HUES48 (cell line): ENCODE data around the gene ZNF175.

Experiments
- H3K27ac ChIP-seq: one replicate; pipeline ENCODE4 v1.7.0; 2013; ENCODE audit warnings: low read depth, low read length, inconsistent platforms
- H3K27me3 ChIP-seq: 2 replicates; pipeline ENCODE4 v1.6.1; 2013; ENCODE audit warnings: mild to moderate bottlenecking, low read length; ENCODE audit not compliant: control insufficient read depth, insufficient read depth
- H3K36me3 ChIP-seq: 2 replicates; pipeline ENCODE4 v1.6.1; 2013; ENCODE audit warnings: low read length; ENCODE audit not compliant: control insufficient read depth, insufficient read depth
- H3K4me1 ChIP-seq: 2 replicates; pipeline ENCODE4 v1.6.1; 2013; ENCODE audit warnings: mild to moderate bottlenecking, low read length; ENCODE audit not compliant: control insufficient read depth, insufficient read depth
- H3K4me3 ChIP-seq: 2 replicates; pipeline ENCODE4 v1.5.1; 2013; ENCODE audit warnings: mild to moderate bottlenecking, low read depth, low read length
- H3K9ac ChIP-seq: 2 replicates; pipeline ENCODE4 v1.6.1; 2013; ENCODE audit warnings: mild to moderate bottlenecking, low read depth, low read length, moderate library complexity
- H3K9me3 ChIP-seq: 2 replicates; pipeline ENCODE4 v1.6.1; 2013; ENCODE audit warnings: low read length; ENCODE audit not compliant: control insufficient read depth, insufficient read depth

Gene ZNF175

DNA sequence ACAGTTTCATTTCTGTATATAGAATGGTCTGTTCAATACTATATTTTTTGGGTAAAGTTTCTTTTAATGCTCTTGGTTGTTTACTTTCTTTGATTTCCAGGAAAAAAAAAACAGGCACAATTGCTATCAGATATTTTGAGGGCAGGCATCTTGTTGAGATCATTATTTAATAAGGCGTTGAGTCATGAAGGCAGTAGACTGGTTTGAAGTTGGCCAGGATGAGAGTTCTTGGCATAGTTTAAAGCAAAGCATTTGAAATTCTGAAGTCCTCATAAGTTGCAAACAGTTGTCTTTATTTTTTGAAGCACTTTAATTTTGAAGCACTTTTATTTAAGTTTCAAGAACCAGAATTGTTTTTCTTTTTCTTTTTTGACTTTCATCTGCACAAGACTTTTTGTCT is 2.6 kb upstream of the ZNF175 start:
- Histone ChIP-seq H3K4me3 (no peak overlapping the region), H3K27me3 (no peaks in the 10 kb centered on the region; the same call in 1 of the 2 replicates), H3K36me3 (peaks cover 6% of the 10 kb centered on the region; the same call in 1 of the 2 replicates), H3K9me3 (no peaks in the 10 kb centered on the region; the same call in 1 of the 2 replicates), H3K27ac (no peak overlapping the region), H3K4me1 (0 out of 2 replicates have a peak, but pooled peaks cover 4% of the 10 kb centered on the region), H3K9ac (no peak overlapping the region)

DNA sequence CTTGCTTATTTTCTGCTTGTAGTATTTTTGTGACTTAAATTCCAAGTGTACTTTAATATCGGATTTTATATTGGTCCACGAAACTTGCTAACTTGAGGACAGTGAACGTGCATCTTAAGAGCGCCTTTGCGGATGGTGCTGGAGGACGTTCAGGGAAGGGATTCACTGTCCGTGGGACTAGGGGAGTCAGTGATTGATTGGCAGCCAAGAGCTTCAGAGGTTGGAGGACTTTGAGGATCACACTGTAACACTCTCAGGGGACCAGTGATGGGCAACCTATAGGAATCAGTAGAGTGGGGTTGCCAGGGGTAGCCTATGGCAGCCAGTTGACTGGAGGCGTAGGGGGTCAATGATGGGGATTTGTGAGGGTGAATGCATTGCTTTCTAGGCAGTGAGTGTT is 516 bp downstream of the ZNF175 start:
- peak overlapping the region; percentile 86 for H3K4me3 ChIP-seq
- H3K27ac ChIP-seq, result no peak overlapping the region
- H3K36me3 ChIP-seq, result peaks cover 19% of the 10 kb centered on the region
- peak overlapping the region; percentile 45; the same call in 1 of the 2 replicates for H3K9ac ChIP-seq
- no peaks in the 10 kb centered on the region for H3K27me3 ChIP-seq
- H3K4me1 ChIP-seq, result 0 out of 2 replicates have a peak, but pooled peaks cover 4% of the 10 kb centered on the region
- H3K9me3 ChIP-seq, result no peaks in the 10 kb centered on the region

DNA sequence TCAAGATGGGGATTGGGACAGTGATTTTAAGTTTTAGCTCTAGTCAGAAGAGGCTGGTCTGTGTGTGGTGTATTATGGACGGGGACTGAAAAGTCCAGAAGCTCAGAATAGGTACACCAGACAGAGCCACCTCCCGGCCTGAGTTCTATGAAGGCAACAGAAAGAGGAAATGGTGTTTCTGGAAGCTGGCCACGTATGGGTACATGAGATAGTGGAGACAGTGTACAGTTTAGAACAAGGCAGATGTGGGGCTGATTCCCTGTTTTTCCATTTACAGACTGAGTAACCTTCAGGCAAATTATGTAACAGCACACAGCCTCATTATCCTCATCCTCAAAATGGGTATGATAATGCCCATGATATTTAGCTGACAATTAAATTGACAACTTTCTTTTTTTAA is 1.3 kb downstream of the ZNF175 start:
- Histone ChIP-seq H3K9ac (no peak overlapping the region), H3K36me3 (peaks cover 19% of the 10 kb centered on the region), H3K27me3 (no peaks in the 10 kb centered on the region), H3K9me3 (no peaks in the 10 kb centered on the region), H3K27ac (no peak overlapping the region), H3K4me1 (0 out of 2 replicates have a peak, but pooled peaks cover 4% of the 10 kb centered on the region), H3K4me3 (peak overlapping the region; percentile 86)

DNA sequence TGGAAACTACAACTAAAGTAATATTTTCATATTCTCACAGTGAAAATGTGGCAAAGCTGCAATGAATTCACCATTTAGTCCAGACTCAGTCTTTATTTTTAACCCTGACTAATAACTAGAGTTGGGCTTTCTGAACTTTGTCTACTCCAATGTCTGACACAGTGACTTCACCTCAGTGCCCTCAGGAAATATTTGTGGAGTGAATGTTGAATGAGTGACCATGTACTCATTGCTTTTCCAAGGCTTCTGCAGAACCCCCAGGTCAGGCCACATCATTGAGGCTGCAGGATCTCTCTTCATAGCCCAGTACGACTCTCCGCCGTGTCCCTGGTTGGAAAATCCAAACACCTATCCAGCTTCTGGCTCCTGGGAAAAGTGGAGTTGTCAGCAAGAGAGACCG is 1.8 kb downstream of the ZNF175 start:
- Histone ChIP-seq H3K9ac (no peak overlapping the region), H3K27me3 (no peaks in the 10 kb centered on the region), H3K27ac (no peak overlapping the region), H3K4me3 (no peak overlapping the region), H3K9me3 (no peaks in the 10 kb centered on the region), H3K4me1 (0 out of 2 replicates have a peak, but pooled peaks cover 4% of the 10 kb centered on the region), H3K36me3 (peaks cover 19% of the 10 kb centered on the region)

DNA sequence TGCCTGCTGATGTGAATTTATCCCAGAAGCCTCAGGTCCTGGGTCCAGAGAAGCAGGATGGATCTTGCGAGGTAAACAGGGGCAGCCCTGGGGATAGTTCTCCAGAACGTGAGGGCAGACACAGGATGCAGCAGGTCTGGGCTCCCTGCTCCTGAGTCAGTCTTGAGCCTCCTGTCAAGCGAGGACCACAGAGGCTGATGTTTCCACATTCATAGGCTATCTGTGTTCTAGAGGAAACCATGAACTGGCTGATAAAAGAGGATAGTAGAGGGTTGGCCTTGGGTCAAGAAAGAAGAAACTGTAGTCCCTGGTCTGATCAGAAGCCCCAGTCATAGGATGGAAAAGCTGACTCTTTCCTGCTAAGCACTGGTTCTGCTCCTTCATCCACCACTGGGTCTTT is 2.2 kb downstream of the ZNF175 start:
- Histone ChIP-seq H3K27ac (no peak overlapping the region), H3K4me3 (no peak overlapping the region), H3K27me3 (no peaks in the 10 kb centered on the region), H3K4me1 (0 out of 2 replicates have a peak, but pooled peaks cover 4% of the 10 kb centered on the region), H3K36me3 (peaks cover 19% of the 10 kb centered on the region), H3K9me3 (no peaks in the 10 kb centered on the region), H3K9ac (no peak overlapping the region)

DNA sequence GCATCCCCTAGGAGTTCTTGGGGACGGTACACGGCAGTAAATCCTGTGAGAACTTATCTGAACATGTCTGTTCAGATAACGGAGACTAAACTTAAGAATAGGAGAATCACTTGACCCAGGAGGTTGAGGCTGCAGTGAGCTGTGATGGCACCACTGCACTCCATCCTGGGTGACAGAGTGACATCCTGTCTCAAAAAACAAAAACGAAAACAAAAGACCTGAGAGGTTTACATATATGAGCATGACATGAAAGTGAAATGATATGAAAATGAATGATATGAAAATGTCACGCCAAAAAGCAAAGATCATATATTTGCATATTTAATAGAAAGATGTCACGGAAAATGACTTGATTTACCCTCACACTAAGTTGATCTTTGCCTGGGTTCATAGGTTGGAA is 5.8 kb downstream of the ZNF175 start:
- Histone ChIP-seq H3K27ac (no peak overlapping the region), H3K36me3 (peaks cover 36% of the 10 kb centered on the region), H3K27me3 (no peaks in the 10 kb centered on the region), H3K9ac (no peak overlapping the region), H3K4me3 (no peak overlapping the region), H3K9me3 (no peaks in the 10 kb centered on the region), H3K4me1 (0 out of 2 replicates have a peak, but pooled peaks cover 3% of the 10 kb centered on the region)

DNA sequence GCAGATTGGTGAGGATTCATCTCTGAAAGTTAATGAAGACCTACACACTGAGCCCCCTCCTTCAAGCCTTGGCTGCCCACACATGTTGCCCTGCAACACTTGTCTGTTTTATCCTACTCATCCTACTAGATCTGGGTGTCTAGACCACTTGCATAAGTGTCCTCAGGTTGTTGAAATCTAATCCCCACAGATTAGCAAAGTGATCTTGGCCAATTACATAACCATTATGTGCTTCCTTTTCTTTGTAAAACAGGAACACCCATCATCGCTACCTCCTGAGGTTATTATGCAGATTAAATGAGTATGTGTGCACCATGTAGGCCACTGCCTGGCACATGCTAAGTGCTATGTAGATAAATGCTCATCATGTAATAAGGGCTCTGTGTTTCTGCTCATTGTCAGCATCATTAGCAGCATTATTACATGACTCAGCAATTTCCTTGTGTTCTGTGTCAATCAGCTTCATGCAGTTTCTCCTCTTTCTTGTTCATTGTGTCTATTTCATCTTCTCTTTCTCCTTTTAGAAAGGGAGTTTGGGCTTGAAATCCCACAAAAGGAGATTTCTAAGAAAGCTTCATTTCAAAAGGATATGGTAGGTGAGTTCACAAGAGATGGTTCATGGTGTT is 15.1 kb downstream of the ZNF175 start:
- Histone ChIP-seq H3K9me3 (peaks cover 48% of the 10 kb centered on the region), H3K4me3 (no peak overlapping the region; the same call in 1 of the 2 replicates), H3K36me3 (peaks cover 62% of the 10 kb centered on the region), H3K27me3 (no peaks in the 10 kb centered on the region), H3K4me1 (no peaks in the 10 kb centered on the region), H3K27ac (no peak overlapping the region), H3K9ac (no peak overlapping the region)

DNA sequence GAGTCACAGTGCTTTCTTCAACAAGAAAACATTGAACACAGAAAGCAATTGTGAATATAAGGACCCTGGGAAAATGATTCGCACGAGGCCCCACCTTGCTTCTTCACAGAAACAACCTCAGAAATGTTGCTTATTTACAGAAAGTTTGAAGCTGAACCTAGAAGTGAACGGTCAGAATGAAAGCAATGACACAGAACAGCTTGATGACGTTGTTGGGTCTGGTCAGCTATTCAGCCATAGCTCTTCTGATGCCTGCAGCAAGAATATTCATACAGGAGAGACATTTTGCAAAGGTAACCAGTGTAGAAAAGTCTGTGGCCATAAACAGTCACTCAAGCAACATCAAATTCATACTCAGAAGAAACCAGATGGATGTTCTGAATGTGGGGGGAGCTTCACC is 15.7 kb downstream of the ZNF175 start:
- Histone ChIP-seq H3K36me3 (peaks cover 56% of the 10 kb centered on the region), H3K9ac (no peak overlapping the region), H3K27ac (no peak overlapping the region), H3K9me3 (peaks cover 48% of the 10 kb centered on the region), H3K4me1 (no peaks in the 10 kb centered on the region), H3K27me3 (no peaks in the 10 kb centered on the region), H3K4me3 (no peak overlapping the region; the same call in 1 of the 2 replicates)

DNA sequence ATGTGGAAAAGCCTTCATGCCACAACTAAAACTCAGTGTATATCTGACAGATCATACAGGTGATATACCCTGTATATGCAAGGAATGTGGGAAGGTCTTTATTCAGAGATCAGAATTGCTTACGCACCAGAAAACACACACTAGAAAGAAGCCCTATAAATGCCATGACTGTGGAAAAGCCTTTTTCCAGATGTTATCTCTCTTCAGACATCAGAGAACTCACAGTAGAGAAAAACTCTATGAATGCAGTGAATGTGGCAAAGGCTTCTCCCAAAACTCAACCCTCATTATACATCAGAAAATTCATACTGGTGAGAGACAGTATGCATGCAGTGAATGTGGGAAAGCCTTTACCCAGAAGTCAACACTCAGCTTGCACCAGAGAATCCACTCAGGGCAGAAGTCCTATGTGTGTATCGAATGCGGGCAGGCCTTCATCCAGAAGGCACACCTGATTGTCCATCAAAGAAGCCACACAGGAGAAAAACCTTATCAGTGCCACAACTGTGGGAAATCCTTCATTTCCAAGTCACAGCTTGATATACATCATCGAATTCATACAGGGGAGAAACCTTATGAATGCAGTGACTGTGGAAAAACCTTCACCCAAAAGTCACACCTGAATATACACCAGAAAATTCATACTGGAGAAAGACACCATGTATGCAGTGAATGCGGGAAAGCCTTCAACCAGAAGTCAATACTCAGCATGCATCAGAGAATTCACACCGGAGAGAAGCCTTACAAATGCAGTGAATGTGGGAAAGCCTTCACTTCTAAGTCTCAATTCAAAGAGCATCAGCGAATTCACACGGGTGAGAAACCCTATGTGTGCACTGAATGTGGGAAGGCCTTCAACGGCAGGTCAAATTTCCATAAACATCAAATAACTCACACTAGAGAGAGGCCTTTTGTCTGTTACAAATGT is 16.4 kb downstream of the ZNF175 start:
- Histone ChIP-seq H3K27me3 (no peaks in the 10 kb centered on the region), H3K9me3 (peaks cover 48% of the 10 kb centered on the region), H3K27ac (no peak overlapping the region), H3K4me1 (no peaks in the 10 kb centered on the region), H3K36me3 (peaks cover 52% of the 10 kb centered on the region), H3K4me3 (no peak overlapping the region), H3K9ac (no peak overlapping the region)

DNA sequence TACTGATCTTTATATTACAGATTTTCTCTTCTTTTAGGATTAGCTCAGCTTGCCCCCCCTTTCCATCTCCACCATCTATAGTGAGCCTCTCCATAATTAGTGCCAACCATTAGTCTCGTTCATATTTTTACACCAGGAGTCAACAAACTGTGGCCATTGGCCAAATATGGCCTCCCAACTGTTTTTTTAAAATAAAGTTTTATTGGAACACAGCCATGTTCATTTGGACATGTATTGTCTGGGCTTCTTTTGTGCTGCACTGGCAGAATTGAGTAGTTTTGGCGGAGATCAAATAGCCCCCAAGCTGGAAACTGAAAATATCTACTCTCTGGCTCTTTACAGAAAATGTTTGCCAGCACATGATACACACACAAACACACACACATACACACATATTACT is 18.4 kb downstream of the ZNF175 start:
- Histone ChIP-seq H3K4me3 (no peak overlapping the region), H3K4me1 (peaks cover 2% of the 10 kb centered on the region; the same call in 1 of the 2 replicates), H3K9ac (no peak overlapping the region), H3K27ac (no peak overlapping the region), H3K36me3 (peaks cover 35% of the 10 kb centered on the region), H3K9me3 (peaks cover 40% of the 10 kb centered on the region), H3K27me3 (no peaks in the 10 kb centered on the region)

DNA sequence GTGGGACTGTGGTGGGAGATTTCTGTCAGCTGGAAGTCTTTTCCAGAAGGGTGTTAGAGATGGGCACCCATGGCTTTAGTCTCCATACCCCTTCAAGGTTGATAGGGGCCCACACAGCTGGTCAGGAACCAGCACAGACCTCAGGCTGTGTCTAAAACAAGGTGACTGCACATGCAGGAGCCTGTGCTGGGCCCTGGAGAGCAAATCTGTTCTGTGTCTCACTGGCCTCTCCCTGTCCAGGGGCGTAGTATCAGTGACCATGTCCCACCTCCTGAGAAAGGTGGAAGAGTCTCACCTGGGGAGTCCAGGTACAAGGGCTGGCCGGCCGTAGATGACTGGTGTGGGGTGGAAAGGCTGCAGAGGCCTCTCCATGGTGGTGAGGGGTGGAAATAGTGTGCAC is 19.4 kb downstream of the ZNF175 start:
- Histone ChIP-seq H3K4me3 (no peak overlapping the region), H3K9ac (no peak overlapping the region), H3K9me3 (peaks cover 32% of the 10 kb centered on the region), H3K27me3 (no peaks in the 10 kb centered on the region), H3K27ac (no peak overlapping the region), H3K4me1 (peaks cover 7% of the 10 kb centered on the region; the same call in 1 of the 2 replicates), H3K36me3 (peaks cover 27% of the 10 kb centered on the region)
